Stimulated activated CD4-positive, alpha-beta T cell treated with anti-CD3 and anti-CD28 coated beads, TNF-alpha, amount 100 ng/mL, for 24 hours (primary cell): Measurements from ENCODE around the gene ELMOD2.

ENCODE experiments used
- DNase-seq, 3 experiments: peaks; one replicate each; pipeline ENCODE4 v3.0.0-alpha.2; 2020; ENCODE audit warnings: low read depth in 3 of 3

Gene ELMOD2

DNA sequence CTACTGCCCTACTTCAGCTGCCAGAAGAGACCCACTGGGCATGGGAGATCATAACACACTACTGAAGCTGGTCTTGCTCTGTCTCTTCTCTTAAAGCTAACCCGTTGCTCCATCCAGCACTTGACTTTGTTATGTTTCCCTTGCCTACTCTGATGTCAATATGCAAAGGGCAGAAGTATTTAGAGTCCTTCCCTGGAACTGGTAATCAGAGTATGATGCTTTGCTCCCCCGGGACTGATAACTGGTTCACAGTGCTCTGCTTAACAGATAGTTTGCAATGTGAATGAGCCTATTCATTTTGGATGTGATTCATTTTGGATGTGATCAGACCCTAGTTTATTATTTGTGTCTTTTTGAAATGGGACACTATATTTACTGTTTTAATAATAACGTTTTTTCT lies 57.1 kb downstream of the ELMOD2 start:
- no peak for DNase-seq

GRCh38 chr4:140584439-140584838 lies 60.5 kb downstream of the ELMOD2 start:
- DNase-seq = no peak

GRCh38 chr4:140595065-140595464 lies 71.1 kb downstream of the ELMOD2 start:
- no peak for DNase-seq

GRCh38 chr4:140600408-140600807 lies 76.4 kb downstream of the ELMOD2 start:
- DNase-seq = no peak

- DNase-seq = no peak
These were observed 78.7 kb downstream of the ELMOD2 start for GRCh38 chr4:140602714-140603113.

GRCh38 chr4:140603286-140603685 lies 79.3 kb downstream of the ELMOD2 start:
- no peak for DNase-seq
